HK-2 (cell line): ENCODE results near the gene MSTO1.
"Not testable (repeated sequence)": the region's sequence is repeated elsewhere in the genome, so short reads cannot be mapped to it uniquely, and the experiment has no call there.

Source experiments
- DNase-seq: peaks from one replicate; pipeline ENCODE4 v3.0.0-alpha.2; 2018; ENCODE audit not compliant: unreplicated experiment

The MSTO1 gene

GRCh38 chr1:155613226-155613625 lies 3.2 kb downstream of the MSTO1 start:
- DNase-seq = not testable (repeated sequence)

- no peak for DNase-seq
These were observed 12.2 kb downstream of the MSTO1 start for GRCh38 chr1:155622191-155622590.

GRCh38 chr1:155623357-155623756 lies 13.3 kb downstream of the MSTO1 start:
- DNase-seq = no peak

GRCh38 chr1:155626428-155626827 lies 16.4 kb downstream of the MSTO1 start:
- DNase-seq = not testable (repeated sequence)

GRCh38 chr1:155636397-155637153 lies 26.6 kb downstream of the MSTO1 start:
- DNase-seq = no peak

- DNase-seq = no peak
These were observed 30.3 kb downstream of the MSTO1 start for GRCh38 chr1:155640367-155640766.

GRCh38 chr1:155642559-155643180 lies 32.7 kb downstream of the MSTO1 start:
- not testable (repeated sequence) for DNase-seq

GRCh38 chr1:155643230-155643629 lies 33.2 kb downstream of the MSTO1 start:
- no peak for DNase-seq

- no peak for DNase-seq
These were observed 35.1 kb downstream of the MSTO1 start for GRCh38 chr1:155645034-155645598.

GRCh38 chr1:155645648-155646047 lies 35.6 kb downstream of the MSTO1 start:
- no peak for DNase-seq

GRCh38 chr1:155646307-155646706 lies 36.3 kb downstream of the MSTO1 start:
- no peak for DNase-seq

GRCh38 chr1:155648207-155649147 lies 38.5 kb downstream of the MSTO1 start:
- DNase-seq = peak; percentile 38

- no peak for DNase-seq
These were observed 39.7 kb downstream of the MSTO1 start for GRCh38 chr1:155649676-155650075.

GRCh38 chr1:155650231-155650757 lies 40.3 kb downstream of the MSTO1 start:
- DNase-seq = no peak

- no peak for DNase-seq
These were observed 42.0 kb downstream of the MSTO1 start for GRCh38 chr1:155651861-155652661.

GRCh38 chr1:155652951-155653350 lies 42.9 kb downstream of the MSTO1 start:
- no peak for DNase-seq

- no peak for DNase-seq
These were observed 47.4 kb downstream of the MSTO1 start for GRCh38 chr1:155657463-155657862.

GRCh38 chr1:155661239-155661638 lies 51.2 kb downstream of the MSTO1 start:
- DNase-seq = not testable (repeated sequence)
